Kidney (tissue), 14 donors: ENCODE measurements around the gene HSP90AB1. TPM values are rescaled to one million over a fixed set of nuclear protein-coding genes. Genes with fewer than 3 reads are reported as not detected.

Experiments
- DNase-seq, 5 donors: peaks; one replicate each; pipeline ENCODE4 v3.0.0-alpha.2; 2013 to 2020
- FAIRE-seq: peaks from 2 replicates; lab custom pipeline; 2012; peaks lifted over from hg19 to GRCh38; lab: Jason Lieb, UNC
- H3K27ac ChIP-seq, 2 donors: one replicate each; pipeline ENCODE4 v1.7.0; 2013; ENCODE audit warnings: low read depth in 2 of 2, low read length in 2 of 2, inconsistent platforms in 1 of 2
- H3K27me3 ChIP-seq: one replicate; pipeline ENCODE4 v1.7.1; 2013; ENCODE audit warnings: low read length, inconsistent platforms; ENCODE audit not compliant: control insufficient read depth, insufficient read depth
- H3K36me3 ChIP-seq, 3 donors: one replicate each; pipeline versions ENCODE4 v1.7.0 to v1.7.1; 2013; ENCODE audit warnings: low read length in 3 of 3, control low read depth in 1 of 3, inconsistent platforms in 1 of 3; ENCODE audit not compliant: insufficient read depth in 3 of 3, control insufficient read depth in 2 of 3
- H3K4me1 ChIP-seq, 3 donors: one replicate each; pipeline versions ENCODE4 v1.7.0 to v1.7.1; 2013; ENCODE audit warnings: low read length in 3 of 3, inconsistent platforms in 1 of 3, low read depth in 1 of 3; ENCODE audit not compliant: control insufficient read depth in 2 of 3, insufficient read depth in 2 of 3
- H3K4me3 ChIP-seq, 3 donors: one replicate each; pipeline versions ENCODE4 v1.7.0 to v1.8.1; 2013; ENCODE audit warnings: low read length in 3 of 3, control low read depth in 1 of 3, inconsistent platforms in 1 of 3
- H3K9ac ChIP-seq, 3 donors: one replicate each; pipeline versions ENCODE4 v1.7.0 to v1.7.1; 2013; ENCODE audit warnings: low read length in 3 of 3, control low read depth in 1 of 3, inconsistent platforms in 1 of 3
- H3K9me3 ChIP-seq, 3 donors: one replicate each; pipeline versions ENCODE4 v1.7.0 to v1.7.1; 2013; ENCODE audit warnings: low read length in 3 of 3, control low read depth in 1 of 3, inconsistent platforms in 1 of 3; ENCODE audit not compliant: control insufficient read depth in 2 of 3, insufficient read depth in 1 of 3
- intact Hi-C: fragments of 100-400 bp; cut with DNase I; formaldehyde crosslinking; loops from one replicate; pipeline ENCODE4 v1.11.1; 2022
- polyA plus RNA-seq: library from polyadenylated mRNA; stranded (reverse); fragments of 350-450 nt; fragmentation: Illumina TruSeq; extraction: RNeasy Lipid Tissue Mini Kit (QIAGEN cat#74804); gene quantifications from one replicate; pipeline ENCODE4 v1.2.3, GENCODE V29; 2014; ENCODE audit warnings: low read depth, low replicate concordance; ENCODE audit not compliant: insufficient read depth
- total RNA-seq: library from RNA; stranded (reverse); fragmentation: NEBNext Ultra II Directional; extraction: Animal tissue kit (Norgen Biotek cat#: 25700); gene quantifications from one replicate; pipeline ENCODE4 v1.2.1, GENCODE V29; 2021
- TF ChIP-seq, protein P1 (sequence below): IDR thresholded peaks from 3 replicates; pipeline ENCODE4 v1.5.1; 2012; ENCODE audit warnings: mild to moderate bottlenecking, moderate library complexity, borderline replicate concordance; ENCODE audit not compliant: insufficient read depth; ENCODE audit errors: extremely low read depth
- donor health status: control.
- donor health status: control.
- donor health status: control.
- donor health status: control.
- donor health status: control.
- donor health status: DM: yes; HTN: yes; CAD: no.
- donor health status: Normal renal cell carcinoma (clear cell type).

Gene HSP90AB1
- total and polyA plus RNA-seq, 2 donors from 2014 or later, result 499 to 551 TPM

DNA sequence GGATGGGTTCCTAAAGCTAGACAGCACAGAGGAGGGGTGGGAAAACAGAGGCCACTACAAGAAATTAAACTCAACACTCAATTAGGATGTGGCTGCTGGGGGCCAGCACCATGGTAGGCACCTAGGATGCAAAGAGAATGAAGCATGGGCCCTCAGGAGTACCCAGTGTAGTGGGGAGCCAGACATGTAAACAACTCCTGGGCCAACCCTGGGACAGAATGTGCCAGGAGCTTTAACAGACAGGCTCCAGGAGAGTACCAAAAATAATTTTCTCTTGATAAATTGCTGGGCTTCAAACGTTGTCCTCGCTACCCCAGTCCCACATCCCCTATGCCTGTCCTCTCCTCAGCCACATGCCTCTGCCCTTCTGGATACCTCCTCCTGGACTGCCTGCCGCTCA lies 25.0 kb downstream of the HSP90AB1 start:
- Histone ChIP-seq H3K9ac (no peak overlapping the region), H3K4me3 (no peak overlapping the region), H3K9me3 (no peaks in the 10 kb centered on the region), H3K4me1 (peaks cover 0 to 2% (median 0%) of the 10 kb centered on the region in 3 donors), H3K27me3 (peaks cover 12% of the 10 kb centered on the region), H3K36me3 (no peaks in the 10 kb centered on the region), H3K27ac (no peak overlapping the region)
- FAIRE-seq (no peak), DNase-seq (no peak)
- TF ChIP-seq, protein P1, sequence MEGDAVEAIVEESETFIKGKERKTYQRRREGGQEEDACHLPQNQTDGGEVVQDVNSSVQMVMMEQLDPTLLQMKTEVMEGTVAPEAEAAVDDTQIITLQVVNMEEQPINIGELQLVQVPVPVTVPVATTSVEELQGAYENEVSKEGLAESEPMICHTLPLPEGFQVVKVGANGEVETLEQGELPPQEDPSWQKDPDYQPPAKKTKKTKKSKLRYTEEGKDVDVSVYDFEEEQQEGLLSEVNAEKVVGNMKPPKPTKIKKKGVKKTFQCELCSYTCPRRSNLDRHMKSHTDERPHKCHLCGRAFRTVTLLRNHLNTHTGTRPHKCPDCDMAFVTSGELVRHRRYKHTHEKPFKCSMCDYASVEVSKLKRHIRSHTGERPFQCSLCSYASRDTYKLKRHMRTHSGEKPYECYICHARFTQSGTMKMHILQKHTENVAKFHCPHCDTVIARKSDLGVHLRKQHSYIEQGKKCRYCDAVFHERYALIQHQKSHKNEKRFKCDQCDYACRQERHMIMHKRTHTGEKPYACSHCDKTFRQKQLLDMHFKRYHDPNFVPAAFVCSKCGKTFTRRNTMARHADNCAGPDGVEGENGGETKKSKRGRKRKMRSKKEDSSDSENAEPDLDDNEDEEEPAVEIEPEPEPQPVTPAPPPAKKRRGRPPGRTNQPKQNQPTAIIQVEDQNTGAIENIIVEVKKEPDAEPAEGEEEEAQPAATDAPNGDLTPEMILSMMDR, result no peak
- intact Hi-C loops, result no loop called here

DNA sequence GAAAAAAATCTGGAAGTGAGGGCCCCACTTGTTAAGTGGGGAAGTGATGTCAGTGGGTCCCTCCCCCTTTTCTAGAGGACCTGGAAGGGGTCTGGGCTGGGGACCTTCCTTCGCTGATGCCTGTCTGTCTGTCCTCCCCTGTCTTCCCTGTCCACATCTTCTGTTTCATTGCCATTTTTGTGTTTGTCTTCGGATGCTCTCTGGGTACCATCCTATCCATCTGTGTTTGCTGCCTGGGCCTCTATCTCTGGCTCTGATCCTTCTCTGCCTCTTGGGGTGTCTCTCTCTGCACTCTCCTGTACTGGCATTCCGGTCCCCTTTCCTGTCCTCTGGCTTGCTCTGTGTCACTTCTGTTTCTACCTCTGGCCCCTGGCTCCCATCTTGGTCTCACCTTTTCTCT lies 25.6 kb downstream of the HSP90AB1 start:
- TF ChIP-seq, protein P1, result no peak
- H3K9ac ChIP-seq, result no peak overlapping the region
- H3K4me3 ChIP-seq, result no peak overlapping the region
- no peak overlapping the region for H3K27ac ChIP-seq
- no peaks in the 10 kb centered on the region for H3K36me3 ChIP-seq
- H3K9me3 ChIP-seq, result no peaks in the 10 kb centered on the region
- H3K4me1 ChIP-seq, result peaks cover 0 to 2% (median 0%) of the 10 kb centered on the region in 3 donors
- FAIRE-seq (no peak), DNase-seq (no peak)
- intact Hi-C loops, result no loop called here
- peaks cover 12% of the 10 kb centered on the region for H3K27me3 ChIP-seq

DNA sequence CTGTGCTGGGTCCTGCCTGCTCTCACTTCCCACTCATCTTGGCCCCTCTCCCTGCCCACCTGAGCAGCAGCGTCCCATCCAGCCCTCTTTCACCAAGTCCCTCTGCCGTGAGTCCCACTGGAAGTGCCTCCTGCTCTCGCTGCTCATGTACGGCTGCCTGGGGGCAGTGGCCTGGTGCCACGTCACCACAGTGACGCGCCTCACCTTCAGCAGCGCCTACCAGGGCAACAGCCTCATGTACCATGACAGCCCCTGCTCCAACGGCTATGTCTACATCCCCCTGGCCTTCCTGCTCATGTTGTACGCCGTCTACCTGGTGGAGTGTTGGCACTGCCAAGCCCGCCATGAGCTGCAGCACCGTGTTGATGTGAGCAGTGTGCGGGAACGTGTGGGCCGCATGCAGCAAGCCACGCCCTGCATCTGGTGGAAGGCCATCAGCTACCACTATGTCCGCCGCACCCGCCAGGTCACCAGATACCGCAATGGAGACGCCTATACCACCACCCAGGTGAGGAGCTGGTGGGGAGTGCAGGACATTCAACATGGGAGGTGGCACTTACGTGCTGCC lies 26.2 kb downstream of the HSP90AB1 start:
- no peak for FAIRE-seq
- Histone ChIP-seq H3K9me3 (no peaks in the 10 kb centered on the region), H3K4me1 (peaks cover 0 to 2% (median 0%) of the 10 kb centered on the region in 3 donors), H3K27ac (no peak overlapping the region), H3K36me3 (no peaks in the 10 kb centered on the region), H3K4me3 (no peak overlapping the region), H3K27me3 (peaks cover 12% of the 10 kb centered on the region), H3K9ac (no peak overlapping the region)
- intact Hi-C loops, result no loop called here
- no peak for DNase-seq
- TF ChIP-seq, protein P1, result no peak

DNA sequence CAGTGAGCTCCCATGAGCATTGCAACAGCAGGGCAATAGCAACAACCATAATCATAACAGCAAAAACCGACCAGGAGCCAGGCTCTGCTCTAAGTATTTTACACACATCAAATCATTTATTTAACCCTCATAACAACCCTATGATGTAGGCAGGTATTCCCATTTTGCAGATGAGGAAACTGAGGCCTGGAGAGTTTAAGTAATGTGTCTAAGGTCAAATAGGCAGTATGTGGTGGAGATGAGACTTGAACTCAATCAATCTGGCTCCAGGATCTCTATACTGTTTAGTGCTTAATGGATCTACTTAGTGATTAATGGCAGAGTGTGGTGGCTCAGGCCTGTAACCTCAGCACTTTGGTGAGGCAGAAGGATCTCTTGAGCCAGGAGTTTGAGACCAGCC lies 26.7 kb downstream of the HSP90AB1 start:
- Histone ChIP-seq H3K27me3 (peaks cover 14% of the 10 kb centered on the region), H3K27ac (no peak overlapping the region), H3K36me3 (no peaks in the 10 kb centered on the region), H3K4me1 (peaks cover 0 to 2% (median 0%) of the 10 kb centered on the region in 3 donors), H3K9me3 (no peaks in the 10 kb centered on the region), H3K4me3 (no peak overlapping the region), H3K9ac (no peak overlapping the region)
- TF ChIP-seq, protein P1, result no peak
- FAIRE-seq (no peak), DNase-seq (no peak)
- intact Hi-C loops, result no loop called here
